K562 (cell line): ENCODE results near the gene LOC101059915.
"Not testable (repeated sequence)": the region's sequence is repeated elsewhere in the genome, so short reads cannot be mapped to it uniquely, and the experiment has no call there.

Experiments used
- ATAC-seq: fragments of 200-7000 bp; cut with Tn5 transposase; 3 replicates; pipeline ENCODE4 v1.9.1; 2020; ENCODE audit warnings: moderate library complexity
- BruUV-seq: library from RNA; stranded (reverse); fragments of 400-500 nt; replicated peaks from 2 replicates; lab custom pipeline; 2021; lab: Mats Ljungman, UMichigan
- CTCF ChIA-PET: fragments of 300-600 bp; formaldehyde crosslinking; extraction: SDS; loops from one replicate; lab custom pipeline; 2021; ENCODE audit warnings: low intra/inter-chr PET ratio; lab: Yijun Ruan, JAX
- POLR2A ChIA-PET: fragments of 300-600, 350-650 bp; sonication (Branson Sonifier 250); formaldehyde crosslinking; extraction: SDS; loops from one replicate; lab custom pipeline; 2021; ENCODE audit warnings: antibody characterized with exemption, inconsistent platforms; lab: Yijun Ruan, JAX
- DNase-seq, 4 experiments: peaks; one replicate each; pipeline versions ENCODE4 v3.0.0 to v3.0.0-alpha.2; 2011 to 2018; ENCODE audit warnings: low spot score in 3 of 4, mixed read lengths in 3 of 4; ENCODE audit errors: extremely low read depth in 1 of 4
- FAIRE-seq: peaks from 2 replicates; lab custom pipeline; 2011; peaks lifted over from hg19 to GRCh38; lab: Jason Lieb, UNC
- H2AFZ ChIP-seq: 2 replicates; pipeline ENCODE4 v1.6.0; 2011; ENCODE audit warnings: low read depth, low read length, control low read depth, inconsistent platforms
- H3K27ac ChIP-seq: fragments of 200-600 bp; 3 replicates; pipeline ENCODE4 v1.8.0; 2011; ENCODE audit warnings: low read depth, mild to moderate bottlenecking, control low read depth, inconsistent platforms, low read length, moderate library complexity, mixed read lengths; ENCODE audit errors: extremely low read depth
- H3K27me3 ChIP-seq, 2 experiments: fragments of 300-600 bp in 1 of 2; 2 replicates in 1 of 2; 3 replicates in 1 of 2; pipeline versions ENCODE4 v1.6.0 to v1.8.0; 2011; ENCODE audit warnings: inconsistent platforms in 2 of 2, low read length in 2 of 2, mild to moderate bottlenecking in 1 of 2, mixed read lengths in 1 of 2, moderate library complexity in 1 of 2; ENCODE audit not compliant: control insufficient read depth in 2 of 2, insufficient read depth in 2 of 2
- H3K36me3 ChIP-seq: fragments of 300-600 bp; 3 replicates; pipeline ENCODE4 v1.8.0; 2011; ENCODE audit warnings: mild to moderate bottlenecking, low read length, inconsistent platforms; ENCODE audit not compliant: control insufficient read depth, insufficient read depth
- H3K4me1 ChIP-seq, 2 experiments: fragments of 200-600 bp in 1 of 2; replicated peaks in 1 of 2; 2 replicates in 1 of 2; 3 replicates in 1 of 2; pipeline versions ENCODE4 v1.5.1 to v1.8.0; 2011; ENCODE audit warnings: inconsistent platforms in 2 of 2, low read length in 2 of 2, mild to moderate bottlenecking in 1 of 2, mixed read lengths in 1 of 2, moderate library complexity in 1 of 2; ENCODE audit not compliant: control insufficient read depth in 2 of 2, insufficient read depth in 2 of 2
- H3K4me2 ChIP-seq: 2 replicates; pipeline ENCODE4 v1.6.1; 2011; ENCODE audit warnings: low read length, control low read depth, inconsistent platforms, mixed read lengths; ENCODE audit not compliant: insufficient read depth
- H3K4me3 ChIP-seq: fragments of 200-600 bp; sonication (generic), shearing (Covaris generic); 2 replicates; pipeline ENCODE4 v1.5.1; 2016; ENCODE audit warnings: control low read depth, inconsistent platforms
- H3K79me2 ChIP-seq: fragments of 200-600 bp; 3 replicates; pipeline ENCODE4 v1.8.0; 2011; ENCODE audit warnings: low read length, inconsistent platforms; ENCODE audit not compliant: control insufficient read depth, insufficient read depth
- H3K9ac ChIP-seq, 2 experiments: 2 replicates each; pipeline versions ENCODE4 v1.6.0 to v1.6.1; 2011; ENCODE audit warnings: low read depth in 2 of 2, low read length in 2 of 2, control low read depth in 1 of 2, inconsistent platforms in 1 of 2, mild to moderate bottlenecking in 1 of 2, mixed read lengths in 1 of 2; ENCODE audit not compliant: insufficient read depth in 1 of 2
- H3K9me1 ChIP-seq: one replicate; pipeline ENCODE4 v1.6.0; 2011; ENCODE audit warnings: inconsistent platforms, mild to moderate bottlenecking, low read length, moderate library complexity; ENCODE audit not compliant: control insufficient read depth, insufficient read depth
- H3K9me3 ChIP-seq: replicated peaks from 2 replicates; pipeline ENCODE4 v1.5.1; 2011; ENCODE audit warnings: low read depth, low read length, inconsistent platforms; ENCODE audit not compliant: control insufficient read depth, insufficient read depth
- H4K20me1 ChIP-seq: replicated peaks from 2 replicates; pipeline ENCODE4 v1.6.1; 2011; ENCODE audit warnings: low read length, inconsistent platforms, mixed read lengths; ENCODE audit not compliant: control insufficient read depth, insufficient read depth
- CTCF ChIP-seq, 3 experiments: IDR thresholded peaks in 2 of 3; conservative IDR thresholded peaks in 1 of 3; 2 replicates each; pipeline ENCODE4 v1.5.1; 2011 to 2012; ENCODE audit warnings: low read length in 3 of 3, mild to moderate bottlenecking in 3 of 3, control low read depth in 2 of 3, improper control_type of control experiment in 1 of 3, inconsistent platforms in 1 of 3, low read depth in 1 of 3, mixed read lengths in 1 of 3, moderate library complexity in 1 of 3; ENCODE audit not compliant: insufficient read depth in 2 of 3
- CTCFL ChIP-seq: IDR thresholded peaks from 2 replicates; pipeline ENCODE4 v1.6.1; 2011; ENCODE audit warnings: borderline replicate concordance, low read depth, mild to moderate bottlenecking, moderate library complexity, low read length; ENCODE audit not compliant: insufficient read depth, poor library complexity, severe bottlenecking
- RAD21 ChIP-seq, 2 experiments: fragments of 250-450 bp in 1 of 2; fragments of 450-650 bp in 1 of 2; sonication (Bioruptor Pico) in 1 of 2; formaldehyde crosslinking in 1 of 2; IDR thresholded peaks in 1 of 2; conservative IDR thresholded peaks in 1 of 2; 2 replicates each; pipeline versions ENCODE4 v1.4.0 to v1.8.0; 2020 to 2022; ENCODE audit warnings: mild to moderate bottlenecking in 2 of 2, moderate library complexity in 1 of 2
- SMC3 ChIP-seq: conservative IDR thresholded peaks from 2 replicates; pipeline ENCODE4 v1.6.1; 2011; ENCODE audit warnings: low read depth, low read length, improper control_type of control experiment; ENCODE audit not compliant: insufficient read depth
- STAG1 ChIP-seq: sonication (generic); formaldehyde crosslinking; IDR thresholded peaks from 2 replicates; pipeline ENCODE4 v1.5.0; 2020; ENCODE audit warnings: missing genetic modification reagents, borderline replicate concordance
- WGBS: fragments of 100-300 bp; shearing (Covaris generic); methylation state at CpG from one replicate; pipeline ENCODE4 v1.1.6; 2016; ENCODE audit warnings: low coverage, mixed read lengths; ENCODE audit not compliant: insufficient coverage; ENCODE audit errors: missing lambda C conversion rate; 5-methylcytosine and 5-hydroxymethylcytosine counted together
- in situ Hi-C: fragments of 300-500 bp; cut with MboI; formaldehyde crosslinking; loops from 4 replicates; pipeline ENCODE4 v1.15.0; 2018; ENCODE audit warnings: inconsistent platforms, mixed read lengths
- intact Hi-C: fragments of 100-400 bp; cut with micrococcal nuclease; formaldehyde crosslinking; loops from 2 replicates; pipeline ENCODE4 v1.14.2; 2022

The LOC101059915 gene

GRCh38 chrX:71663238-71663637, 4.1 kb upstream of the LOC101059915 start:
- in situ Hi-C loops = loop anchor here (25.0 kb wide), 1 partner anchor 199 kb away; no protein-coding TSS in a partner anchor

GRCh38 chrX:71664202-71664601, 3.1 kb upstream of the LOC101059915 start:
- H3K4me2 ChIP-seq, H3K9ac ChIP-seq, H3K36me3 ChIP-seq, CTCF ChIA-PET, H4K20me1 ChIP-seq, H3K27ac ChIP-seq, intact Hi-C loops, H3K79me2 ChIP-seq, H3K4me3 ChIP-seq, H2AFZ ChIP-seq, H3K9me1 ChIP-seq, BruUV-seq, H3K9me3 ChIP-seq: not testable (repeated sequence)
- FAIRE-seq (peak; percentile 56), DNase-seq (peak; percentile 35 to 47 (median 42)), ATAC-seq (peak; percentile 90)
- Histone ChIP-seq H3K27me3 (peaks cover 5 to 32% of the 10 kb centered on the region in 2 experiments; a peak in 3 of 5 replicates), H3K4me1 (peaks cover 0 to 16% of the 10 kb centered on the region in 2 experiments; a peak in 3 of 5 replicates)
- WGBS = 5% methylated on average over 4 of the region's 8 CpGs
- peak; percentile 38; the same call in 1 of the 2 replicates for TF ChIP-seq SMC3
- TF ChIP-seq CTCF (IDR thresholded peaks at IDR 0.05 in 2 of 3, conservative IDR thresholded peaks at IDR 0.05 in 1 of 3; ENCODE audit: insufficient read depth in 2 of 3, low read depth in 1 of 3, low read length in 3 of 3) = peak; percentile 48 to 62 (median 53)
- peak in 1 of 2 experiments; percentile 59; a peak in 2 of 4 replicates for TF ChIP-seq RAD21 (CRISPR knock-in tag; conservative IDR thresholded peaks at IDR 0.05 in 1 of 2, IDR thresholded peaks at IDR 0.05 in 1 of 2)
- TF ChIP-seq STAG1 (CRISPR knock-in tag) = peak; percentile 68; the same call in 1 of the 2 replicates
- peak; percentile 63 for TF ChIP-seq CTCFL
- in situ Hi-C loops = loop anchor here (25.0 kb wide), 1 partner anchor 198 kb away; no protein-coding TSS in a partner anchor
- POLR2A ChIA-PET = interaction anchor here (0.6 kb wide), 1 partner anchor 41 kb away, joined by 4 read pairs; no protein-coding TSS in a partner anchor

More at GRCh38 chrX:71663238-71663637, 4.1 kb upstream of the LOC101059915 start:
- H3K9me1 ChIP-seq, H3K9me3 ChIP-seq, intact Hi-C loops, H3K9ac ChIP-seq, BruUV-seq, FAIRE-seq, ATAC-seq, H3K36me3 ChIP-seq, H2AFZ ChIP-seq, H3K4me3 ChIP-seq, H3K27ac ChIP-seq, POLR2A ChIA-PET, H3K79me2 ChIP-seq, DNase-seq, CTCF ChIA-PET, H4K20me1 ChIP-seq, H3K4me2 ChIP-seq: not testable (repeated sequence)
- Histone ChIP-seq H3K27me3 (peaks cover 10 to 32% of the 10 kb centered on the region in 2 experiments; a peak in 4 of 5 replicates), H3K4me1 (peaks cover 0 to 16% of the 10 kb centered on the region in 2 experiments; a peak in 3 of 5 replicates)
- WGBS = 0% methylated on average over 5 of the region's 8 CpGs
